Thoracic aorta (tissue), 2 donors: ENCODE measurements around the gene SLC45A3. TPM values are rescaled to one million over a fixed set of nuclear protein-coding genes. Genes with fewer than 3 reads are reported as not detected.
A peak's percentile ranks its signal among the peaks of the same experiment; 100 is the strongest.

Experiments
- ATAC-seq: fragments of 150-250 bp; one replicate; pipeline ENCODE4 v1.8.0; 2017; ENCODE audit warnings: low read depth; ENCODE audit not compliant: insufficient number of reproducible peaks, low FRiP score
- DNase-seq: peaks from one replicate; pipeline ENCODE4 v3.0.0-alpha.2; 2020; ENCODE audit warnings: low spot score
- H3K27ac ChIP-seq, 2 donors: fragments of 200-600 bp; sonication (generic); 1 replicate in 1 of 2; 2 replicates in 1 of 2; pipeline ENCODE4 v1.5.1; 2016; ENCODE audit warnings: mild to moderate bottlenecking in 2 of 2, moderate library complexity in 2 of 2
- H3K27me3 ChIP-seq: fragments of 200-600 bp; sonication (generic); replicated peaks from 2 replicates; pipeline ENCODE4 v1.6.0; 2016; ENCODE audit warnings: mild to moderate bottlenecking; ENCODE audit not compliant: insufficient read depth
- H3K36me3 ChIP-seq: fragments of 200-600 bp; sonication (generic); one replicate; pipeline ENCODE4 v1.5.1; 2016
- H3K4me1 ChIP-seq, 2 donors: fragments of 200-600 bp; sonication (generic); 1 replicate in 1 of 2; 2 replicates in 1 of 2; pipeline versions ENCODE4 v1.5.1 to v1.6.0; 2016; ENCODE audit warnings: low read depth in 2 of 2, mild to moderate bottlenecking in 1 of 2; ENCODE audit not compliant: control insufficient read depth in 1 of 2
- H3K4me3 ChIP-seq: fragments of 200-600 bp; sonication (generic); 2 replicates; pipeline ENCODE4 v1.5.1; 2016; ENCODE audit warnings: mild to moderate bottlenecking
- H3K9me3 ChIP-seq: fragments of 200-600 bp; sonication (generic); 2 replicates; pipeline ENCODE4 v1.5.1; 2016
- CTCF ChIP-seq: fragments of 200-600 bp; sonication (generic); IDR thresholded peaks from one replicate; pipeline ENCODE4 v1.5.1; 2019; ENCODE audit warnings: antibody characterized with exemption
- total RNA-seq, 2 donors: library from RNA; depleted of rRNA; stranded (reverse); fragments of >200 nt; gene quantifications; one replicate each; pipeline versions ENCODE4 v1.1.0 to v1.2.3, GENCODE V29; 2016

Gene SLC45A3
- total RNA-seq, 2 donors from 2014 or later: 5.3 to 8.3 TPM

- H3K36me3 ChIP-seq: no peaks in the 10 kb centered on the region
- H3K27ac ChIP-seq: peak overlapping the region; percentile 66 to 72
- no peak overlapping the region for H3K4me3 ChIP-seq
Measured at GRCh38 chr1:205672970-205673369, 7.3 kb downstream of the SLC45A3 start.

GRCh38 chr1:205672395-205672889 lies 7.9 kb downstream of the SLC45A3 start:
- ATAC-seq (no peak), DNase-seq (no peak)
- H3K9me3 ChIP-seq: no peaks in the 10 kb centered on the region
- peaks cover 5 to 72% of the 10 kb centered on the region in 2 donors for H3K4me1 ChIP-seq
- no peaks in the 10 kb centered on the region for H3K27me3 ChIP-seq
- H3K27ac ChIP-seq: peak overlapping the region; percentile 66 to 72
- H3K4me3 ChIP-seq: no peak overlapping the region
- TF ChIP-seq CTCF: no peak
- H3K36me3 ChIP-seq: no peaks in the 10 kb centered on the region

More at GRCh38 chr1:205672970-205673369, 7.3 kb downstream of the SLC45A3 start:
- no peaks in the 10 kb centered on the region for H3K9me3 ChIP-seq
- H3K27me3 ChIP-seq: no peaks in the 10 kb centered on the region
- DNase-seq (no peak), ATAC-seq (no peak)
- TF ChIP-seq CTCF: no peak
- H3K4me1 ChIP-seq: peaks cover 5 to 75% of the 10 kb centered on the region in 2 donors

GRCh38 chr1:205670611-205671430 lies 9.5 kb downstream of the SLC45A3 start:
- no peaks in the 10 kb centered on the region for H3K36me3 ChIP-seq
- no peaks in the 10 kb centered on the region for H3K27me3 ChIP-seq
- peaks cover 0 to 57% of the 10 kb centered on the region in 2 donors for H3K4me1 ChIP-seq
- H3K9me3 ChIP-seq: no peaks in the 10 kb centered on the region
- TF ChIP-seq CTCF: no peak
- H3K27ac ChIP-seq: no peak overlapping the region
- DNase-seq: no peak
- no peak overlapping the region for H3K4me3 ChIP-seq
- no peak for ATAC-seq

- Histone ChIP-seq H3K9me3 (no peaks in the 10 kb centered on the region), H3K36me3 (no peaks in the 10 kb centered on the region), H3K27ac (no peak overlapping the region), H3K4me3 (no peak overlapping the region), H3K4me1 (peaks cover 1 to 62% of the 10 kb centered on the region in 2 donors), H3K27me3 (no peaks in the 10 kb centered on the region)
- ATAC-seq (no peak), DNase-seq (no peak)
- no peak for TF ChIP-seq CTCF
Measured at GRCh38 chr1:205670150-205670446, 10.2 kb downstream of the SLC45A3 start.

GRCh38 chr1:205669341-205670149 lies 10.8 kb downstream of the SLC45A3 start:
- Histone ChIP-seq H3K4me3 (no peak overlapping the region), H3K9me3 (no peaks in the 10 kb centered on the region), H3K27me3 (no peaks in the 10 kb centered on the region), H3K4me1 (peaks cover 5 to 67% of the 10 kb centered on the region in 2 donors), H3K27ac (no peak overlapping the region), H3K36me3 (no peaks in the 10 kb centered on the region)
- no peak for TF ChIP-seq CTCF
- no peak for ATAC-seq
- no peak for DNase-seq
